Subcutaneous adipose tissue (tissue), 4 donors: ENCODE results near the gene CDON. TPM values are rescaled to one million over a fixed set of nuclear protein-coding genes. Genes with fewer than 3 reads are reported as not detected.

ENCODE experiments used
- total RNA-seq, 4 donors: library from RNA; depleted of rRNA; stranded (reverse); fragments of >200 nt; gene quantifications; one replicate each; pipeline ENCODE4 v1.1.0, GENCODE V29; 2016
- TF ChIP-seq, protein P1 (sequence below): fragments of 450-650 bp; IDR thresholded peaks from one replicate; pipeline ENCODE4 v1.5.1; 2016; ENCODE audit warnings: low read depth, mild to moderate bottlenecking, control low read depth, antibody characterized with exemption, moderate library complexity

CDON gene
- total RNA-seq, 4 donors from 2014 or later, result 16.7 to 30.0 (median 20.3) TPM

DNA sequence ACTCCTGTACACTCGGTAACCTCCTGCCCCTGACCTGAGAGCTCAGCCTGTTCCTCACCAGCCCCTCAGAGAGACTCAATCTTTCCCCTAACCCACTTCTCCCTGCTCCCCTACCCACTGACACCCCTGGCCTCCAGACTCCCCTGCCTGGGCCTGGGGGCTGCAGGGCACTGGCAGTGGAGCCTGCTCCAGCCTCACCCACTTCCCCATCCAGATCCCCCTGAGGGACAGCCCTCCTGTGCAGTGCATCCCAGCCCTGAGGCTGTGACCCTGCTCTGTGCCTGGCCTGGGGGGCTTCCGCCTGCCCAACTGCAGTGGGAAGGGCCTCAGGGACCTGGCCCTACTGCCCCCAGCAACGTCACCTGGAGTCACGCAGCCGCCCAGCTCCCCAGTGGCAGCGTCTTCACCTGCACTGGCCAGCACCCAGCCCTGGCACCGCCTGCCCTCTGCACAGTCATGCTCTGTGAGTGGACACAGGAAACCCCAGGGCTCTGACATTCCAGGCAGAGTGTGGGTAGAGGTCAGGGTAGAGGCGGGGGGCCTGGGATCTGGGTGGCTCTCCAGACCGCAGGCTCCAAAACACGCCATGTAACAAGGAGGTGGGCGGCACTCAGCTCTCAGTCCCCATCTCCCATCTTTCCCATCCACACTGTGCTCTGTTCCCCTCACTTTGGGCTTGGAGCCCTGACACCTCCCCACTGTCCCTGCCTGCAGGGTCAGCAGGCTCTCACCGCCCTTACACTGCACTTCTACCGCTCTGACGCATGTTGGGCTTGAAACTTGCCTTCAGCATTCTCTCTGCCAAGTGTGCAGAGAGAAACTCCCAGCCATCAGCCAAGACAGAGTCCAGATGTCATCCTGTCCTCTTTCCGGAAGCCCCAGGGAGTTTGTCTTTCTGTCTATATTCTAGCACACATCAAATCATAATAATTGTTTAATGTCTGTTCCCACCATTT, 111.7 kb downstream of the CDON start:
- TF ChIP-seq, protein P1, sequence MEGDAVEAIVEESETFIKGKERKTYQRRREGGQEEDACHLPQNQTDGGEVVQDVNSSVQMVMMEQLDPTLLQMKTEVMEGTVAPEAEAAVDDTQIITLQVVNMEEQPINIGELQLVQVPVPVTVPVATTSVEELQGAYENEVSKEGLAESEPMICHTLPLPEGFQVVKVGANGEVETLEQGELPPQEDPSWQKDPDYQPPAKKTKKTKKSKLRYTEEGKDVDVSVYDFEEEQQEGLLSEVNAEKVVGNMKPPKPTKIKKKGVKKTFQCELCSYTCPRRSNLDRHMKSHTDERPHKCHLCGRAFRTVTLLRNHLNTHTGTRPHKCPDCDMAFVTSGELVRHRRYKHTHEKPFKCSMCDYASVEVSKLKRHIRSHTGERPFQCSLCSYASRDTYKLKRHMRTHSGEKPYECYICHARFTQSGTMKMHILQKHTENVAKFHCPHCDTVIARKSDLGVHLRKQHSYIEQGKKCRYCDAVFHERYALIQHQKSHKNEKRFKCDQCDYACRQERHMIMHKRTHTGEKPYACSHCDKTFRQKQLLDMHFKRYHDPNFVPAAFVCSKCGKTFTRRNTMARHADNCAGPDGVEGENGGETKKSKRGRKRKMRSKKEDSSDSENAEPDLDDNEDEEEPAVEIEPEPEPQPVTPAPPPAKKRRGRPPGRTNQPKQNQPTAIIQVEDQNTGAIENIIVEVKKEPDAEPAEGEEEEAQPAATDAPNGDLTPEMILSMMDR, result no peak

DNA sequence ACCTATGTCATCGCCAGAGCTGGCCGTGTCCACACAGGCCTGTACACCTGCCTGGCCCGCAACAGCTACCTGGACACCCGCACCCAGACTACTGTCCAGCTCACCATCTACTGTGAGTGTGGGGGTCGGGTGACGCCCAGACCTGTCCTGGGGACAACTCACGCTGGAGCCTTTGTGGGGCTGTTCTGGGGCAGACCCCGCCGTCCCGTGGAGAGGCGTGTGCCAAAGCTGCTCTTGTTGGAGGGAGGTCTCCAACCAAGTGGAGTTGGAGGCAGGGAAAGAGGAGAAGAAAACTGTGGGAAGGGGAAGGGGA, 112.5 kb downstream of the CDON start:
- TF ChIP-seq, protein P1, result no peak

DNA sequence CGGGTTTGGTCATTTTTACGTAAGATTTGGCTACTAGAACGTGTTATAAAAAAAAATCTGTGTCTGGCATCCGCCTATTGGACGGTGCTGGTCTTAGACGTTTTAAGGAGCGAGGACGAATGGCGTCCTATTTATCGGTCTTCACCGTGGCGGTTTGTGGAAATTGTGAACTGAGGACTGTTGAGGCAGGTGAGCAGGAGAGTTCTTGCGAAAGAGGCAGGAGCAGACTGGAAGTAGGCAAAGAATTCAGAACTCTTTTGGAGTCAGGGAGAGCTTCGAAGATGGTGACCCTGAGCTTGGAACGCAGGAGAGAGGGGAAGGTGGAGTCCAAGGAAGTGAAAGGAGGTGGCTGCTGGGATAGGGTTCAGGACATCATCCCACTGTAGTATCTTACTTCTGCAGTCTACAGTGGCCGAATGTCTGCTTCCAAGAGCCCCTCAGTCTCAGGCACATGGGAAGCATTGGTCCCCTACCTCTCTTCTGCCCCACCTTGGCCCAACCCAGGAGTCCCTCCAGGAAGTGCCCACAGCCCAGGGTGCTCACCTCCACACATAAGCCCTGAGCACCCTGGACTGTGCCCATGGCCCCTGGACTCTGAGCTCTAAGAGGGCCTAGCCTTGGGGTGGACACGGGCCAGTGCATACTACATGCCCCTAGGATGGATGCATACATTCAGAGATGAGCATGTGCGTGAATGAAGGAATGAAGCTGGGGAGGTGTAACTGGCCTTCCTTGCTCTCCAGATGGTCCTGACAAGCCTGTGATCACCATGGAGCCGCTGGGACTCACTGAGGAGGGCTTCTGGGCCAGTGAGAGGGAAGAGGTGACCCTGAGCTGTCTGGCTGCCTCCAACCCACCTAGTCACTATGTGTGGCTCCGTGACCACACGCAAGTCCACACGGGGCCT, 113.1 kb downstream of the CDON start:
- TF ChIP-seq, protein P1, result no peak

DNA sequence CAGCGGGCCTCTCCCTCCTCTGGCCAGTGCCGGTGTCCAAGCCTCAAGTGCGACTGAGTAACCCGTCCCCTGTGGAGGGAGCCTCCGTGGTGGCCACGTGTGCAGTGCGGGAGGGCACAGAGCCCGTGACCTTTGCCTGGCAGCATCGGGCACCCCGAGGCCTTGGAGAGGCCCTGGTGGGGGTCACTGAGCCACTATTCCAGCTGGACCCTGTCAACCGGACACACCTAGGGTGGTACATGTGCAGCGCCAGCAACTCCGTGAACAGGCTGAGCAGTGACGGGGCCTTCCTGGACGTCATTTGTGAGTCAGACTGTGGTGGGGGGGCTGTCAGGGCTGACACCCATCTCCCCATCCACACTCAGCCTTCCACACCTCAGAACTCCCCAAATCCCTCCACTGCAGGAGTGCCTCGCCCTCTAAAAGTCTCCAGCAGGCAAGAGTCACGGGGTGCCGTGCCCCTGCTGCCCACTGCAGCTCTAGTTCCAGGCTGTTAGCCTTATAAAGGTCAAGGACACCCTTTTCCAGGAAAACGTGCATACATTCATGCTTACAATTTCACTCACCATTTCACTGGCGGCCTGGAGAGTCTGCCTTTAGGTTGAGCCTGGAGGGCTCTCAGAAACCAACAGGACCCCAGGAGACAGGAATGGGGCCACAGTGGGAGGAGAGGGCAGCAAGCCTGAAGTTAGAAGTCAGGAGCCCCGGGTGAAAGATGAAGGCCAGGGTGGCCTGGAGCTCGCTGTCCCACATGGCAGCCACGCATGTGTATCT, 114.2 kb downstream of the CDON start:
- TF ChIP-seq, protein P1, result no peak

DNA sequence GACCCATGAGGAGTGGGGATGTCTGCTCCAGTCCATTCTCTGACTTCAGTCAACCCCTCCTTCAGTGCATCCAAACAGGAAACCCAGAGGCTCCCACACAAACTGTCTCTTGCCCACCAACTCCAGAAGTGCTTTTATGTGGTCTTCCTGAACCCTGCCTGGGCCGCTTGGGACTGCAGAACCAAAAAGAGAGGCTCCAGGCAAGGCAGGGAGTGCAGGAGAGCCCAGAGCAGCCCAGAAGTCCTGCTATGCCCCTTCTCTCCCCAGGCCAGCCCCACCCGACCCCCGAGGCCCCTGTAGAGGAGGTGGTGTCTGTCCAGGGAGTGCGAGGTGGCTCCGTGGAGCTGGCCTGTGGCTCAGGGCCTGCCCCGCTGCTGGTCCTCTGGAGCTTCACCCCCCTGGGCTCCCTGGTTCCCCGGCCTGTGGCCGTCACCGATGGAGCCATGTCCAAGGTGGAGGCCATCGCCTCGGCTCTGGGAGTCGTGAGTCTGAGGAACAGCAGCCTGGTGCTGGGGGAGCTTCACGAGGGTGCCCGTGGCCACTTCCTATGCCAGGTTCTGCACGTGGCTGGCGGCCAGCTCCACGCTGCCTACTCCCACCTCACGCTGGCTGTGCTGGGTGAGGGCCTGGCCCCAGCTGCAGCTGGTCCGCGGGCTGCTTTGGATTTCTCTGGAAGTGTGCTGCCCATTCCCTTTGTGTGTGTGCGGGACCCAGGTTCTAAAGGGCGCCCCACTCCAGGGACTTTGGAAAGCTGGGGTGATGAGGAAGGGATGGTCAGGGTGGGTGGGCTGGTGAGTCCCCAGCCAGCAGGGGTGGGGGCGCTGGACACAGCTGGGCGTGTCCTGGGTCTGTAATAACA, 115.0 kb downstream of the CDON start:
- TF ChIP-seq, protein P1, result no peak

DNA sequence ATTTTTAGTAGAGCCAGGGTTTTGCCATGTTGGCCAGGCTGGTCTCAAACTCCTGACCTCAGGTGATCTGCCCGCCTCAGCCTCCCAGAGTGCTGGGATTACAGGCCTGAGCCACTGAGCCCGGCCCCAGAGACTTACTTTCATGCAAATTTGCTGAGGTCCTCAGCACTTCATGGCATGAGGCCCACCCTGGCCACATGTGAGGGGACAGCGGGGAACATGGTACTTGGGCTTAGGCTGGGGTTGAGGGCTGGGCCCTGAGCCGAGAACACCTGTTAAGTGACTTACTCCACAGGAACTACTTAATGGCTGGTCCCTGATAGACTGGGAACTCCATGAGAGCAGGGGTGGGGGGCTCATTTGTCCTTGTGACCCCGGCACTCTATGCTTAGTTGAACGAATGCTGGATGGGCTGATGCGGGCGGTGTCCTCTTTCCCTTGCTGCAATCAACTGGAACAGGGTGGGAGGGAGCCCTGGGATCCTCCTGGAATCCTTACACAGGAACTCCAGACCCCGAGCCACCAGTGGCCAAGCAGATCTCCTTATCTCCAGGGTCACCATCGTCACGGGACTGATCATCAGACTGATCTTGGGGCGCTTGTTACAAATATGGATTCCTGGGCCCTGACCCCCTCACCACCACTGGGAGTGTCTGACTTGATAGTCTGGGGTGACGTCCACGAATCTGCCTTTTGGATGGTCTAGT, 115.8 kb downstream of the CDON start:
- TF ChIP-seq, protein P1, result no peak
